Keratinocyte (primary cell): ENCODE data around the gene CUL1. TPM values are rescaled to one million over a fixed set of nuclear protein-coding genes. Genes with fewer than 3 reads are reported as not detected.

ENCODE experiments used
- DNase-seq: peaks from one replicate; pipeline ENCODE4 v3.0.0-alpha.2; 2011; ENCODE audit warnings: low read depth, missing footprints, low spot score
- FAIRE-seq: peaks from 2 replicates; lab custom pipeline; 2011; peaks lifted over from hg19 to GRCh38; lab: Jason Lieb, UNC
- H2AFZ ChIP-seq: 2 replicates; pipeline ENCODE4 v1.6.0; 2012; ENCODE audit warnings: low read length, control low read depth, inconsistent platforms; ENCODE audit not compliant: control insufficient read depth
- H3K27ac ChIP-seq: 2 replicates; pipeline ENCODE4 v1.5.1; 2011; ENCODE audit warnings: low read length; ENCODE audit not compliant: control insufficient read depth, insufficient read depth
- H3K27me3 ChIP-seq: 3 replicates; pipeline ENCODE4 v1.6.0; 2011; ENCODE audit warnings: low read length; ENCODE audit not compliant: control insufficient read depth, insufficient read depth; ENCODE audit errors: extremely low read depth
- H3K36me3 ChIP-seq, 2 experiments: 2 replicates in 1 of 2; 3 replicates in 1 of 2; pipeline ENCODE4 v1.5.1; 2011; ENCODE audit warnings: low read length in 2 of 2, mild to moderate bottlenecking in 1 of 2; ENCODE audit not compliant: control insufficient read depth in 2 of 2, insufficient read depth in 2 of 2; ENCODE audit errors: extremely low read depth in 1 of 2
- H3K4me1 ChIP-seq: 3 replicates; pipeline ENCODE4 v1.5.1; 2011; ENCODE audit warnings: low read length; ENCODE audit not compliant: control insufficient read depth, insufficient read depth; ENCODE audit errors: extremely low read depth
- H3K4me2 ChIP-seq: 3 replicates; pipeline ENCODE4 v1.6.0; 2011; ENCODE audit warnings: low read depth, low read length; ENCODE audit not compliant: control insufficient read depth, insufficient read depth; ENCODE audit errors: extremely low read depth
- H3K4me3 ChIP-seq, 3 experiments: fragments of 200-600 bp in 1 of 3; sonication (generic) in 1 of 3; 2 replicates in 2 of 3; 3 replicates in 1 of 3; pipeline ENCODE4 v1.5.1; 2011 to 2016; ENCODE audit warnings: low read length in 3 of 3, mild to moderate bottlenecking in 3 of 3, control low read depth in 2 of 3, inconsistent platforms in 1 of 3, low read depth in 1 of 3, mixed read lengths in 1 of 3, mixed run types in 1 of 3, moderate library complexity in 1 of 3; ENCODE audit not compliant: control insufficient read depth in 2 of 3, insufficient read depth in 2 of 3; ENCODE audit errors: extremely low read depth in 1 of 3
- H3K79me2 ChIP-seq: 2 replicates; pipeline ENCODE4 v1.6.0; 2012; ENCODE audit warnings: low read length; ENCODE audit not compliant: control insufficient read depth, insufficient read depth
- H3K9ac ChIP-seq: 3 replicates; pipeline ENCODE4 v1.6.0; 2011; ENCODE audit warnings: low read length; ENCODE audit not compliant: control insufficient read depth, insufficient read depth; ENCODE audit errors: extremely low read depth
- H3K9me1 ChIP-seq: 3 replicates; pipeline ENCODE4 v1.6.0; 2011; ENCODE audit warnings: low read length; ENCODE audit not compliant: control insufficient read depth, insufficient read depth; ENCODE audit errors: extremely low read depth
- H3K9me3 ChIP-seq: 2 replicates; pipeline ENCODE4 v1.5.1; 2012; ENCODE audit warnings: low read depth, low read length; ENCODE audit not compliant: control insufficient read depth
- H4K20me1 ChIP-seq: 3 replicates; pipeline ENCODE4 v1.6.0; 2011; ENCODE audit warnings: low read length; ENCODE audit not compliant: control insufficient read depth, insufficient read depth; ENCODE audit errors: extremely low read depth
- CTCF ChIP-seq, 3 experiments: IDR thresholded peaks in 1 of 3; conservative IDR thresholded peaks in 1 of 3; optimal IDR thresholded peaks in 1 of 3; 2 replicates in 2 of 3; 3 replicates in 1 of 3; pipeline versions ENCODE3 to v1.5.1; 2011; ENCODE audit warnings: low read length in 3 of 3, mild to moderate bottlenecking in 3 of 3, moderate library complexity in 2 of 3, control low read depth in 1 of 3, inconsistent platforms in 1 of 3; ENCODE audit not compliant: insufficient read depth in 2 of 3; ENCODE audit errors: extremely low read depth in 1 of 3
- EZH2 ChIP-seq: IDR thresholded peaks from one replicate; pipeline ENCODE4 v1.6.1; 2012; ENCODE audit warnings: inconsistent platforms, mild to moderate bottlenecking, low read length, moderate library complexity
- dilution Hi-C: fragments of 300-500 bp; cut with MboI; formaldehyde crosslinking; loops from one replicate; pipeline ENCODE4 v1.7.0; 2020; ENCODE audit warnings: low sequenced_read_pairs; ENCODE audit not compliant: extremely low pct_ligation_motif_present
- polyA plus RNA-seq, 5 experiments: library from polyadenylated mRNA; depleted of rRNA in 3 of 5; stranded (reverse) in 3 of 5; stranded (forward) in 1 of 5; unstranded in 1 of 5; fragments of >200 nt; gene quantifications; 1 replicate in 1 of 5; 2 replicates in 3 of 5; 3 replicates in 1 of 5; pipeline versions ENCODE4 v1.2.1 to v1.2.3, GENCODE V29; 2011 to 2012; ENCODE audit warnings: missing spikeins in 2 of 5, low read depth in 1 of 5, low replicate concordance in 1 of 5

Gene CUL1
- polyA plus RNA-seq, 1 donor (not counting 4 experiments of a cell fraction or from before 2014, with no cell fraction given), result 55.4 TPM

GRCh38 chr7:148688526-148688925 lies 10.2 kb upstream of the CUL1 start:
- no peaks in the 10 kb centered on the region for H3K36me3 ChIP-seq
- no peaks in the 10 kb centered on the region for H3K79me2 ChIP-seq
- no peak for TF ChIP-seq EZH2
- TF ChIP-seq CTCF (optimal IDR thresholded peaks at IDR 0.05 in 1 of 3, IDR thresholded peaks at IDR 0.05 in 1 of 3, conservative IDR thresholded peaks at IDR 0.05 in 1 of 3; ENCODE audit: extremely low read depth in 1 of 3, insufficient read depth in 2 of 3, low read length in 3 of 3), result no peak
- no peaks in the 10 kb centered on the region for H3K9me3 ChIP-seq
- FAIRE-seq, result no peak
- no peak overlapping the region for H3K4me3 ChIP-seq
- H3K27ac ChIP-seq, result no peak overlapping the region
- no peak overlapping the region for H3K4me2 ChIP-seq
- no peak overlapping the region for H3K9ac ChIP-seq
- no peaks in the 10 kb centered on the region for H3K4me1 ChIP-seq
- no peaks in the 10 kb centered on the region for H3K9me1 ChIP-seq
- no peak for DNase-seq
- no peaks in the 10 kb centered on the region for H4K20me1 ChIP-seq
- dilution Hi-C loops, result no loop called here
- H2AFZ ChIP-seq, result no peak overlapping the region
- peaks cover 3% of the 10 kb centered on the region for H3K27me3 ChIP-seq

- H3K4me2 ChIP-seq, result no peak overlapping the region
- no peaks in the 10 kb centered on the region for H4K20me1 ChIP-seq
- H3K4me3 ChIP-seq, result no peak overlapping the region
- no peaks in the 10 kb centered on the region for H3K9me3 ChIP-seq
- H3K9me1 ChIP-seq, result no peaks in the 10 kb centered on the region
- H3K9ac ChIP-seq, result no peak overlapping the region
- dilution Hi-C loops, result no loop called here
- H3K27me3 ChIP-seq, result no peaks in the 10 kb centered on the region
- H3K27ac ChIP-seq, result no peak overlapping the region
- DNase-seq, result no peak
- no peak for FAIRE-seq
- H3K4me1 ChIP-seq, result peaks cover 18% of the 10 kb centered on the region
- TF ChIP-seq CTCF (optimal IDR thresholded peaks at IDR 0.05 in 1 of 3, IDR thresholded peaks at IDR 0.05 in 1 of 3, conservative IDR thresholded peaks at IDR 0.05 in 1 of 3; ENCODE audit: extremely low read depth in 1 of 3, insufficient read depth in 2 of 3, low read length in 3 of 3), result no peak
- TF ChIP-seq EZH2, result no peak
- no peaks in the 10 kb centered on the region for H3K36me3 ChIP-seq
- no peak overlapping the region for H2AFZ ChIP-seq
- no peaks in the 10 kb centered on the region for H3K79me2 ChIP-seq
Measured at GRCh38 chr7:148693651-148694050, 5.1 kb upstream of the CUL1 start.
